GM13977 (cell line): ENCODE data around the gene CDK9.

ENCODE experiments used
- DNase-seq: peaks from one replicate; pipeline ENCODE4 v3.0.0; 2012; ENCODE audit warnings: low spot score
- CTCF ChIP-seq: IDR thresholded peaks from 2 replicates; pipeline ENCODE4 v1.5.1; 2012; ENCODE audit warnings: mild to moderate bottlenecking, control low read depth; ENCODE audit not compliant: insufficient read depth; ENCODE audit errors: extremely low read depth, missing control alignments
- in situ Hi-C: fragments of 300-500 bp; cut with MboI; formaldehyde crosslinking; loops from one replicate; pipeline ENCODE4 v1.12.0; 2022; ENCODE audit warnings: low sequenced_read_pairs, low pct_unique_long_range_greater_than_20kb, mixed read lengths, inconsistent platforms; ENCODE audit not compliant: unreplicated experiment

CDK9 gene

GRCh38 chr9:127788337-127789011 is 2.6 kb downstream of the CDK9 start:
- in situ Hi-C loops: loop anchor here (10.0 kb wide), 1 partner anchor 126 kb away; the partner anchor contains the start of gene ST6GALNAC4
- DNase-seq: no peak
- TF ChIP-seq CTCF: no peak

GRCh38 chr9:127789179-127789578 is 3.3 kb downstream of the CDK9 start:
- no peak for DNase-seq
- in situ Hi-C loops: loop anchor here (10.0 kb wide), 1 partner anchor 126 kb away; the partner anchor contains the start of gene ST6GALNAC4
- TF ChIP-seq CTCF: no peak

GRCh38 chr9:127790094-127790855 is 4.4 kb downstream of the CDK9 start:
- in situ Hi-C loops: no loop called here
- no peak for DNase-seq
- no peak for TF ChIP-seq CTCF

GRCh38 chr9:127791085-127791484 is 5.3 kb downstream of the CDK9 start:
- DNase-seq: no peak
- no peak for TF ChIP-seq CTCF
- in situ Hi-C loops: no loop called here

DNA sequence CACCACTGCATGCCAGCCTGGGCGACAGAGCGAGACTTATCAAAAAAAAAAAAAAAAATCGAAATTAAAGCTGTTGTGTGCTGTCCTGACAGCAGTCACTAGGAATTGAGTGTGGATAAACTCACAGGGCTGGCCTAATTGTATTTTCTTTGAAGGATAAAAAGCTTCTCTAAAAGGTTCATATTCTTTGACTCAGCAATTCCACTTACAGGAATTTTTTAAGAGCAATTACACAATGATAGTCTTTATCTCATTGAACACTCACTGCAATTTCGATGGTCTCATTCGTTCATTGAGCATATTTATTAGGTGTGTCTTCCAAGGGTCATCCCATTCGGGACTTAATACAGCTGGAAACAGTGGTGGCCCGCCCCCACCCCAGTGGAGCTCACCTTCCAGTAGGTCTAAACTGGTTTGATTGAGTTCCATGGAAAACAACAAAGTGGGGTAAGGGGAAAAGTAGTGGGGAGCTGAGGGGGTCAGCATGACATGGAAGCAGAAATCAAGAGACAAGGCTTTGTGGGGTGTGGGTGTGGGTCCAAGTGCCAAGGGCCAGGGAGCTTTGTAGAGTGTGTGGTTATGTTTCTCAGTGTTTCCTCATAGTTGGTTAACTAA is 6.7 kb downstream of the CDK9 start:
- in situ Hi-C loops: no loop called here
- no peak for TF ChIP-seq CTCF

DNA sequence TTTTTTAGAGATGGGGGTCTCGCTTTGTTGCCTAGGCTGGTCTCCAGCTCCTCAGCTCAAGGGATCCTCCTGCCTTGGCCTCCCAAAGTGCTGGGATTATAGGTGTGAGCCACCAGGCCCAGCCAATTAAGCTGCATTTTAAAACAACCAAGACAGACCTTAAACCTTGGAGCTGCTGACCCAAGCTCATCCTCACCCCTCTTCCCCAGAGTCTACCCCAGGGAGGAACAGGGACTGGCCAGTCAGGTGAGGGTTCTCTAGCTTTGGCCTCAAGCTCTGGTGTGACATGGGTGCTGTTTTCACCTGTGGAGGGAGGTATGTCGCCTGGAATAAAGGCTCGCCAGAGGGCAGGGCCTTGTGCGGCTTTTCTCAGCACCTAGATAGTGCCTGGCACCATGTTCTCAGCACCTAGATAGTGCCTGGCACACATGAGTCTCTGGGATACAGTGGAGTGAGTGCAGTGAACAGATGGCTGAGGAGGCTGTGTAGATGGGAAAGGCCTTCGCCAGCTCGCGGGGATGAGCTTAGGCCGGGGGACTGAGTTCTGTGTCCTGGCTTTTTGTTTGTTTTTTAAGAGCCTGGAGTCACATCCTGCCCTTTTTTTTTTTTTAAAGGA is 7.4 kb downstream of the CDK9 start:
- in situ Hi-C loops: no loop called here
- DNase-seq: no peak
- TF ChIP-seq CTCF: no peak

More for the DNA sequence above, 6.7 kb downstream of the CDK9 start:
- no peak for DNase-seq
